Neutrophil (primary cell): Measurements from ENCODE around the gene CXXC5.

Source experiments
- H3K27ac ChIP-seq: fragments of 200-600 bp; sonication (generic); 2 replicates; pipeline ENCODE4 v1.5.1; 2016; ENCODE audit warnings: mild to moderate bottlenecking, moderate library complexity
- H3K27me3 ChIP-seq: fragments of 200-600 bp; sonication (generic); 2 replicates; pipeline ENCODE4 v1.6.0; 2016; ENCODE audit warnings: mild to moderate bottlenecking
- H3K36me3 ChIP-seq: fragments of 200-600 bp; sonication (generic); 2 replicates; pipeline ENCODE4 v1.5.1; 2017
- H3K4me1 ChIP-seq, 2 experiments: fragments of 200-600 bp in 1 of 2; sonication (generic) in 1 of 2; 1 replicate in 1 of 2; 2 replicates in 1 of 2; pipeline versions ENCODE4 v1.5.1 to v1.6.1; 2013 to 2016; ENCODE audit warnings: low read depth in 1 of 2, low read length in 1 of 2, mild to moderate bottlenecking in 1 of 2, moderate library complexity in 1 of 2; ENCODE audit not compliant: control insufficient read depth in 1 of 2, insufficient read depth in 1 of 2
- H3K4me3 ChIP-seq, 2 experiments: fragments of 200-600 bp in 1 of 2; sonication (generic) in 1 of 2; 1 replicate in 1 of 2; 2 replicates in 1 of 2; pipeline ENCODE4 v1.5.1; 2013 to 2016; ENCODE audit warnings: low read depth in 1 of 2, low read length in 1 of 2, mild to moderate bottlenecking in 1 of 2, moderate library complexity in 1 of 2
- H3K9me3 ChIP-seq: fragments of 200-600 bp; sonication (generic); 2 replicates; pipeline ENCODE4 v1.5.1; 2016
- CTCF ChIP-seq: fragments of 200-600 bp; sonication (generic); IDR thresholded peaks from 2 replicates; pipeline ENCODE4 v1.5.1; 2016; ENCODE audit warnings: antibody characterized with exemption

The CXXC5 gene

DNA sequence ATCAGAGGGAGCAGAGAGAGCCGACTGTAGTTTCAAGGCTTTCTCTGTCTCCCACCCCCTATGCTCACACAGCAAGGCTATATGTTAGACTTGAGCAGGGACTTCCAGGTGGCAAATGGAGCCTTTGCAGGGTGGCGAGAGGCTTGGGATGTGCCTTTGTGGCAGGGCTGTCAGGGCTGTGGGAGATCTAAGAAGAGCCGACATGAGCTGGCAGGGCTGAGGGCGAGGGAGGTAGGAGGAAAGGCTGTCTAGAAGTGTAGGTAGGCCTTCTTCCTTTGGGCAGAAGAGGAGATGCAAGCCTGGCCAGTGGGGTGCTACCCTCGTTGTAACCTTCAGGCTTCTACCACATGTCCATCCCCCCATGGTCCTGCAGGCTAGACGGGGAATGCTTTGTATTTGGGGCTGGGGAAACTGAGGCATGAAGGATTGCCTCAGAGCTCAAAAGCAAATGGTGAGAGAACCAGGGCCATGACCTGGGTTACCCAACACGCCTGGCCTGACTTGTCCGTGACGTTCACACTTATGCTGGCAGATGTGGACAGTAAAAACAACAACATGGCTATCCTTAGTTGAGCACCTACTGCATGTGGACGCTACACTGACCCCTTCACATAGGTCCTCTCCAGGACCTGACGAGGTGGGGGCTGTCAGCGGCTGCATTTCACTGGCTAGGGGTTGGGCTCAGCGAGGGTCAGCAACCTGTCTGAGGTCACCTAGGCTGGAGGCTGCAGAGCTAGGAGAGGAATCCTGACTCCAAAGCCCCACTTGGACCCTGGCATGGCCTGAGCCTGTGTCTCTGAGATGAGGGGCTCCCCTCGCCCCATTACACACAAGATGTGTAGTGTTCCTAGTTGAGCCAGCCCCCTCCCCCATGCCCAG lies 15.3 kb downstream of the CXXC5 start:
- H3K4me3 ChIP-seq: no peak overlapping the region
- no peaks in the 10 kb centered on the region for H3K9me3 ChIP-seq
- H3K4me1 ChIP-seq: peaks cover 12 to 21% of the 10 kb centered on the region in 2 experiments
- H3K36me3 ChIP-seq: no peaks in the 10 kb centered on the region
- no peak for TF ChIP-seq CTCF
- H3K27me3 ChIP-seq: peaks cover 92% of the 10 kb centered on the region
- H3K27ac ChIP-seq: no peak overlapping the region

DNA sequence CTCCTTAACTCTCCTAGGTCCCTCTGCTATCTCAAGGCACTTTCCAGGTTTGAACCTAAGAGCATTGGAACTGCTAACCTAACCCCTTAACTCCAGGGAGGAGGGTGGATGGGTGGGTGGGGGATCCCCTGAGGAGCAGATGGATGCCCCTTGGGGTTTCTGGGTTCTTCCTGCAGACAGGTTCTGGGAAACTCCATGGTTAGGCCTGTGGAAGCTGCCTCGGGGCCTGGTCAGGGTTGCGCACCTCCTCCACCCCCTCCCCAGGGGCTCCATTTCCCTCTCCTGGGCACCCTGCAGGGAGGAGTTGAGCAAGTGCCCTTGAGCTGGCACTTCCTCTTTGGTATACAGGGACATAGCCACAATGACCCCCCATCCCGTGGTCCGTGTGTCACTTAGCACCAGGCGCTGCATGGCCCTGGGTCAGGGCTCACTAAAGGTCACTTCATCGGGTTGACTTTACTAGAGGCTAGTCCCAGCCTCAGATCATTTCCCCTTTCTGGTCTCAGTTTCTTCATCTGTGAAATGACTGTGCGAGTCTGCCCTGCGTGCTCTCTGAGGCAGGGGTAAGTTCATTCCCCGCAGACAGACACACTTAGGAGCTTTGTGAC lies 16.0 kb downstream of the CXXC5 start:
- H3K27me3 ChIP-seq: peaks cover 92% of the 10 kb centered on the region
- no peak overlapping the region for H3K27ac ChIP-seq
- no peak for TF ChIP-seq CTCF
- H3K36me3 ChIP-seq: no peaks in the 10 kb centered on the region
- H3K4me3 ChIP-seq: no peak overlapping the region
- H3K4me1 ChIP-seq: peaks cover 17 to 26% of the 10 kb centered on the region in 2 experiments
- no peaks in the 10 kb centered on the region for H3K9me3 ChIP-seq

- H3K36me3 ChIP-seq: no peaks in the 10 kb centered on the region
- H3K9me3 ChIP-seq: no peaks in the 10 kb centered on the region
- peaks cover 92% of the 10 kb centered on the region for H3K27me3 ChIP-seq
- no peak for TF ChIP-seq CTCF
- peaks cover 17 to 28% of the 10 kb centered on the region in 2 experiments for H3K4me1 ChIP-seq
- no peak overlapping the region for H3K4me3 ChIP-seq
- no peak overlapping the region for H3K27ac ChIP-seq
Measured at GRCh38 chr5:139664727-139665351, 16.7 kb downstream of the CXXC5 start.

GRCh38 chr5:139665626-139666025 lies 17.5 kb downstream of the CXXC5 start:
- Histone ChIP-seq H3K27ac (no peak overlapping the region), H3K36me3 (no peaks in the 10 kb centered on the region), H3K27me3 (peaks cover 92% of the 10 kb centered on the region), H3K4me1 (peaks cover 17 to 30% of the 10 kb centered on the region in 2 experiments), H3K4me3 (no peak overlapping the region), H3K9me3 (no peaks in the 10 kb centered on the region)
- no peak for TF ChIP-seq CTCF

GRCh38 chr5:139666551-139666950 lies 18.4 kb downstream of the CXXC5 start:
- H3K4me3 ChIP-seq: no peak overlapping the region
- peaks cover 92% of the 10 kb centered on the region for H3K27me3 ChIP-seq
- H3K36me3 ChIP-seq: no peaks in the 10 kb centered on the region
- H3K4me1 ChIP-seq: peaks cover 17 to 22% of the 10 kb centered on the region in 2 experiments
- no peak overlapping the region for H3K27ac ChIP-seq
- H3K9me3 ChIP-seq: no peaks in the 10 kb centered on the region
- TF ChIP-seq CTCF: no peak
